Measurements from ENCODE around the gene RUNX3. TPM values are rescaled to one million over a fixed set of nuclear protein-coding genes. Genes with fewer than 3 reads are reported as not detected.

RUNX3 gene
- total and polyA plus RNA-seq, 9 donors, result 0.23 to 1.9 (median 0.83) TPM

DNA sequence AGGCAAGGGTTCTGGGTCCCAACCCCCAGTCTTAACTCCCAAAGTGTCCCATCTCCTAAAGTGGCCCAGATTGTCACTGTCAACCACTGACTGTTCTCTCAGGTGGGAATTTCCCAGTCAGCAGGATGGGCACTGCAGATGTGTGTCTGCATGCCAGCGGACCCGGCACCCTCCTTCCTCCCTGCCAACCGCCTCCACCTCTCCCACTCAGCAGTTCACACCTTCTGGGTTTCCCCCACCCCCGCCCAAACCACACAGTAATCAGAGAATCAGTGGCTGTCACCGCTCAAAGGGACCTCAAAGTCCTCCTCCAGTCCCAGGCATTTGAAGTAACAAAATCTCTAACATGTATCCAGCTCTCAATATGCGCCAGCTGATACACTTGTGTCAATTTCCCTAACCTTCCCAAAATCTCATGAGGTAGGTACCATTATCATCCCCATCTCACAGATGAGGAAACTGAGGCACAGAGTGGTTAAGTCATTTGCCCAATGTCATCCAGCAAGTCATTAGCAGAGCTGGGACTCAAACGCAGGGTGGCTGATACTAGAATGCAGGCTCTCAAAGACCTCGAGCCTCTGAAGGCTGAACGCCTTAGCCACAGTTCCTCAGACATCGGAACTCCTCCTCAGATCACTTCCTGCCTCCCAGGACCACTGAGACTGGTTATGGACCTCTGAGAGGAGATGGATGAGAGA lies 4.8 kb downstream of the RUNX3 start:
- TF ChIP-seq CTCF (IDR thresholded peaks at IDR 0.05) (no peak), POLR2A (IDR thresholded peaks at IDR 0.05) (no peak), EP300 (IDR thresholded peaks at IDR 0.05) (no peak)
- WGBS, 3 donors, result 46 to 57% (median 51%) methylated on average over 10 of the region's 10 CpGs
- no peak overlapping the region for H3K4me3 ChIP-seq
- H3K4me1 ChIP-seq (ENCODE audit: insufficient read depth), result no peaks in the 10 kb centered on the region
- intact Hi-C loops (cut with DNase I), result no loop called here
- H3K27me3 ChIP-seq, result no peaks in the 10 kb centered on the region
- H3K36me3 ChIP-seq, result no peaks in the 10 kb centered on the region
- H3K27ac ChIP-seq, result no peak overlapping the region
- no peaks in the 10 kb centered on the region for H3K9me3 ChIP-seq
- no peak for DNase-seq

DNA sequence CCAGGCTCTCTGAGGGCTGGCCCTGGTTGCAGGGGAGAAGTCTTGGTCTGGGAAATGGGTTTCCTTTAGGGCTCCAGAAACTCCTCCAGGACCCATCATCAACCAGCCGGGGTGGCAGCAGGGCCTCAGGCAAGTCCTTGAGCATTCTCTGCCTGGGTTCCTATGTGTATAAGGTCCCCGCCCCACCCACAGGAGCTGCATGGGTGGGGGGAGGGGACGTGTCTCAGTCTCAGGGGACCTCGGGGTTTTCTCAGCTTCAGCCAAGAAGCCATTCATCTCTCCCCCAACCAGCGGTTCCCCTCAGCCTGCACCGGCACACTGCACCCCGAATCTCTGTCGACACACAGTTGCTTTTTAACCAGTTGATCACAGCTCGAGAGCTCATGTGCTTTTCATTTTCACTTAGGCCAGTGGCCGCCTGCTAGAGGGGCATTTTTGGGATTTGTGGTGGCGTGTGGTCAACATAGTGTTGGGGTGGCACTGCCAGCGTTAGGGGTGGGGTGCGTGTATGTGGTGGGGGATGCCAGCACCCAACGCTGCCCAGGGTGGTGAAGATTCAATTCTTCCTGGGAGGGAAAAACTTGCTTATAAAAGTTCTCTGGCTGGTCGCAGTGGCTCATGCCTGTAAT lies 6.5 kb downstream of the RUNX3 start:
- intact Hi-C loops (cut with DNase I), result no loop called here
- Histone ChIP-seq H3K36me3 (no peaks in the 10 kb centered on the region), H3K4me3 (no peak overlapping the region), H3K27me3 (no peaks in the 10 kb centered on the region), H3K27ac (no peak overlapping the region), H3K9me3 (no peaks in the 10 kb centered on the region), H3K4me1 (ENCODE audit: insufficient read depth) (no peaks in the 10 kb centered on the region)
- 68 to 90% (median 75%) methylated on average over 11 to 15 of the region's 15 CpGs for WGBS, 3 donors
- DNase-seq, result no peak
- TF ChIP-seq EP300 (IDR thresholded peaks at IDR 0.05) (no peak), POLR2A (IDR thresholded peaks at IDR 0.05) (no peak), CTCF (IDR thresholded peaks at IDR 0.05) (no peak)

DNA sequence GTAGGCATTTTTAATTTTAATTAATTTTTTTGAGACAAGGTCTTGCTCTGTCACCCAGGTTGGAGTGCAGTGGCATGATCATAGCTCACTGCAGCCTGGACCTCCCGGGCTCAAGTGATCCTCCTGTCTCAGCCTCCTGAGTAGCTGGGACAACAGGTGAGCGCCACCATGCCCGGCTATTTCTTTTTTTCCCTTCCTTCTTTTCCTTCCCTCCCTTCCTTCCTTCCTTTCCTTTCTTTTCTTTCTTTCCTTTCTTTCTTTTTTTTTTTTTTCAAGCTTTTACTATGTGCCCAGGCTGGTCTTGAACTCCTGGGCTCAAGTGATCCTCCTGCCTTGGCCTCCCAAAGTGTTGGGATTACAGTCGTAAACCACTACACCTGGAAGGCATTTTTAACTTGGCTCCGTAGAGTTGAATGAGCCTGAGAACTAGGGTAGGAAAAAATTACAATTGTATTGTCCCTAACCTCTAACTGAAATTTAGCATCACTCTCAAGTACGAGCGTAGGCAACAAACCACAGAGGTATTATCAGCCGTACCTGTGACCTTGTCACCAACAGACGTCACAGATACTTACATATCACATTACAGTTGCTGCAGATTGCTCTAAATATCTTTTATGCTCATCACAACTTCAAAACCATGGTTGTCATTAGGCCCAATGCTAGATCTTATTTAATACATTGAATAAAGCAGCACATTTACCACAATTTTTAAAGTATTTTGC lies 8.0 kb downstream of the RUNX3 start:
- WGBS, 3 donors, result 90 to 96% (median 91%) methylated on average over 9 of the region's 9 CpGs
- intact Hi-C loops (cut with DNase I), result no loop called here
- no peak overlapping the region for H3K4me3 ChIP-seq
- H3K4me1 ChIP-seq (ENCODE audit: insufficient read depth), result no peaks in the 10 kb centered on the region
- TF ChIP-seq POLR2A (IDR thresholded peaks at IDR 0.05) (no peak), EP300 (IDR thresholded peaks at IDR 0.05) (no peak), CTCF (IDR thresholded peaks at IDR 0.05) (no peak)
- no peak overlapping the region for H3K27ac ChIP-seq
- no peaks in the 10 kb centered on the region for H3K36me3 ChIP-seq
- H3K9me3 ChIP-seq, result no peaks in the 10 kb centered on the region
- DNase-seq, result no peak
- H3K27me3 ChIP-seq, result no peaks in the 10 kb centered on the region

GRCh38 chr1:24921412-24921811 lies 8.7 kb downstream of the RUNX3 start:
- no peak for DNase-seq
- TF ChIP-seq EP300 (IDR thresholded peaks at IDR 0.05), result no peak
- no peak for TF ChIP-seq POLR2A (IDR thresholded peaks at IDR 0.05)
- no peak for TF ChIP-seq CTCF (IDR thresholded peaks at IDR 0.05)
- no peak overlapping the region for H3K27ac ChIP-seq
- H3K4me3 ChIP-seq, result no peak overlapping the region
- 83 to 84% (median 84%) methylated on average over 6 of the region's 6 CpGs for WGBS, 3 donors
- no peaks in the 10 kb centered on the region for H3K4me1 ChIP-seq (ENCODE audit: insufficient read depth)
- no peaks in the 10 kb centered on the region for H3K9me3 ChIP-seq
- no peaks in the 10 kb centered on the region for H3K27me3 ChIP-seq
- intact Hi-C loops (cut with DNase I), result no loop called here
- no peaks in the 10 kb centered on the region for H3K36me3 ChIP-seq
